ENCODE results near the gene DGKG. TPM values are rescaled to one million over a fixed set of nuclear protein-coding genes. Genes with fewer than 3 reads are reported as not detected.

The DGKG gene
- total RNA-seq, 5 donors from 2014 or later (not counting 1 experiment from before 2014, with no cell fraction given), result 0.03 to 0.10 TPM; not detected in 3

DNA sequence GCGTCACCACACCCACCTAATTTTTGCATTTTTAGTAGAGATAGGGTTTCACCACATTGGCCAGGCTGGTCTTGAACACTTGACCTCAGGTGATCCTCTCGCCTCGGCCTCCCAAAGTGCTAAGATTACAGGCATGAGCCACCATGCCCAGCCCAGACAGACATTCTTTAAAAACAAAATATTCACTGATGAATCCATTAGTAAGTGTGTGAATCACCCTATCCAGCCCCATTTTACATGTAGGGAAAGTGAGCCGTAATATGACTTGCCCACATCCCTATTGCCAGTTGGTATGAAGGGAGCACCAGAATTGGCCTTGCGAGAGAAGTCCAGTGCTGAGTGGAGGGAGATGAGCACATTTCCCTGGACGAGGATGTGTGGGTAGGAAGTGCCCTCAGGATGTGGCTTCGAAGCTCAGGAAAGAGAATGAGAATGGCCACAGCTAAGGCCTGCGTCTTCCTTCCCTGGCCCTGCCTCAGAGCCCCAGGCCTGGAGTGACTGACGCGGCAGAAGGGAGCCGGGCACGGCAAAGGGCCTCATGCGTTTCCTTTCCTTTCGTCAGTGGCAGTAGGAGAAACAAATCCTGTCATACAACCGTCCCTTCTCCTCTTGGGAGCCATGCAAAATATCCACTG, 224.9 kb downstream of the DGKG start:
- Mint-ChIP-seq H3K27ac (no peak overlapping the region), H3K9me3 (no peaks in the 10 kb centered on the region), H3K4me3 (no peak overlapping the region), H3K27me3 (peaks cover 8 to 9% of the 10 kb centered on the region in 2 donors), H3K36me3 (no peaks in the 10 kb centered on the region), H3K4me1 (peaks cover 0 to under 1% (median 0%) of the 10 kb centered on the region in 3 donors)
- ATAC-seq (replicated peaks in 1 of 4), result no peak
- no peaks in the 10 kb centered on the region for H3K9me3 ChIP-seq
- POLR2A ChIA-PET, result no interaction called here
- H3K27me3 ChIP-seq (replicated peaks in 1 of 2; ENCODE audit: control insufficient read depth in 2 of 2, extremely low read depth in 1 of 2, insufficient read depth in 2 of 2, low read length in 1 of 2), result peaks cover 0 to 7% of the 10 kb centered on the region in 2 experiments
- CTCF ChIA-PET, result interaction anchor here in 1 of 2 donors (0.6 kb wide), 1 partner anchor 471 kb away, joined by 5 read pairs; no protein-coding TSS in a partner anchor
- no peaks in the 10 kb centered on the region for H3K36me3 ChIP-seq (ENCODE audit: control insufficient read depth in 2 of 2, extremely low read depth in 1 of 2, insufficient read depth in 1 of 2, low read length in 1 of 2)
- H3K4me3 ChIP-seq (ENCODE audit: control insufficient read depth in 1 of 2, extremely low read depth in 1 of 2, low read length in 1 of 2), result no peak overlapping the region
- no peaks in the 10 kb centered on the region for H3K4me1 ChIP-seq (ENCODE audit: control insufficient read depth in 1 of 2, extremely low read depth in 1 of 2, insufficient read depth in 2 of 2, low read length in 2 of 2)
- WGBS (ENCODE audit: insufficient coverage), result 78% methylated on average over 6 of the region's 15 CpGs
- H3K27ac ChIP-seq (ENCODE audit: low read length), result no peak overlapping the region
- no peak for DNase-seq

DNA sequence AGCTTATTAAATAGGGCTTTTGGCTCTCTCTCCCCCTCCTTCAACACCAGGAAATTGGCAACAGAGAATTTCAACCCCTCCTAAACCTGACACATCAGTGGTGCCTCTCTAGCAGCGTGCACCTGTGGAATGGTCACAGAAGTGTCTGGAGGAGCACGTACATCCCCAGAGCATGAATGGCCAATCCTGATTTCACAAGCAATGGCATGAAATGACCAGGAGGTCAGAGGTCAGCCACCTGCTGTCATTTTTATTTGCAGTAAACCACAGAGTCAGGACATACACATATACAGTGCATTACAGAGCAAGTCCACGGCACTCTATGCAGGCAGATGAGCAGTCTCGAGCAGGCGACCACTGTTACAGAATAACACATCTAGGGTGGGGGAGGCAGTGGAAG, 228.1 kb downstream of the DGKG start:
- no peak overlapping the region for H3K4me3 Mint-ChIP-seq
- Histone ChIP-seq H3K4me1 (ENCODE audit: control insufficient read depth in 1 of 2, extremely low read depth in 1 of 2, insufficient read depth in 2 of 2, low read length in 2 of 2) (no peaks in the 10 kb centered on the region), H3K9me3 (no peaks in the 10 kb centered on the region), H3K27me3 (replicated peaks in 1 of 2; ENCODE audit: control insufficient read depth in 2 of 2, extremely low read depth in 1 of 2, insufficient read depth in 2 of 2, low read length in 1 of 2) (peaks cover 0 to 6% of the 10 kb centered on the region in 2 experiments), H3K4me3 (ENCODE audit: control insufficient read depth in 1 of 2, extremely low read depth in 1 of 2, low read length in 1 of 2) (no peak overlapping the region), H3K27ac (ENCODE audit: low read length) (no peak overlapping the region), H3K36me3 (ENCODE audit: control insufficient read depth in 2 of 2, extremely low read depth in 1 of 2, insufficient read depth in 1 of 2, low read length in 1 of 2) (no peaks in the 10 kb centered on the region)
- no peaks in the 10 kb centered on the region for H3K4me1 Mint-ChIP-seq
- DNase-seq, result no peak
- ChIA-PET CTCF (interaction anchor here in 1 of 2 donors (1.2 kb wide), 1 partner anchor 132 kb away, joined by 4 read pairs; no protein-coding TSS in a partner anchor), POLR2A (no interaction called here)
- H3K27me3 Mint-ChIP-seq, result peaks cover 4 to 9% of the 10 kb centered on the region in 2 donors
- ATAC-seq (replicated peaks in 1 of 4), result no peak
- H3K9me3 Mint-ChIP-seq, result no peaks in the 10 kb centered on the region
- H3K36me3 Mint-ChIP-seq, result no peaks in the 10 kb centered on the region
- H3K27ac Mint-ChIP-seq, result no peak overlapping the region
- WGBS (ENCODE audit: insufficient coverage), result 67% methylated on average over 2 of the region's 5 CpGs

DNA sequence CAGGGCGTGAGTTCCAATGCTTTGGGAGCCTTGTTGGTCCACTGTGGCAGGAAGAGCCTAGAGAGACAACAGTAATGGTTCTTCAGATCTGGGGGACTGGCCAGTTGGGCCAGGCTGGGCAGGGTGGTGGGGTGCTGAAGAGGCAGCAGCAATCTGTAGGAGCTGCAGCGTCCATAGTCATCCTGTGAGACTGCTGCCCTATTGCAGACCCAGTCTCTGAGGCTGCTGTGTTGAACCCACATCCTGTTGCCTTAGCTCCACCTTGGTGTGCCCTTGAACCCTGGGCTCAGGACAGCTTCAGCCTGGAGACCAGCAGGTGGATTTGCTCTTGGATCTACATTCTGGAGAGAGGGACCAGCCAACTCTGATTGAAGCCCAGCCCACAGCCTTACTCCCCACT, 229.5 kb downstream of the DGKG start:
- Mint-ChIP-seq H3K27me3 (peaks cover 4 to 7% of the 10 kb centered on the region in 2 donors), H3K4me1 (no peaks in the 10 kb centered on the region), H3K36me3 (no peaks in the 10 kb centered on the region), H3K27ac (no peak overlapping the region), H3K4me3 (no peak overlapping the region), H3K9me3 (no peaks in the 10 kb centered on the region)
- POLR2A ChIA-PET, result no interaction called here
- Histone ChIP-seq H3K9me3 (no peaks in the 10 kb centered on the region), H3K4me3 (ENCODE audit: control insufficient read depth in 1 of 2, extremely low read depth in 1 of 2, low read length in 1 of 2) (no peak overlapping the region), H3K27ac (ENCODE audit: low read length) (no peak overlapping the region), H3K36me3 (ENCODE audit: control insufficient read depth in 2 of 2, extremely low read depth in 1 of 2, insufficient read depth in 1 of 2, low read length in 1 of 2) (no peaks in the 10 kb centered on the region), H3K27me3 (replicated peaks in 1 of 2; ENCODE audit: control insufficient read depth in 2 of 2, extremely low read depth in 1 of 2, insufficient read depth in 2 of 2, low read length in 1 of 2) (peaks cover 0 to 6% of the 10 kb centered on the region in 2 experiments), H3K4me1 (ENCODE audit: control insufficient read depth in 1 of 2, extremely low read depth in 1 of 2, insufficient read depth in 2 of 2, low read length in 2 of 2) (no peaks in the 10 kb centered on the region)
- 65% methylated on average over 2 of the region's 2 CpGs for WGBS (ENCODE audit: insufficient coverage)
- ATAC-seq (replicated peaks in 1 of 4) (no peak), DNase-seq (no peak)
- CTCF ChIA-PET, result interaction anchor here in 1 of 2 donors (0.6 to 1.2 kb wide), 2 partner anchors 134 to 1033 kb away, joined by 3 to 4 read pairs; no protein-coding TSS in a partner anchor

DNA sequence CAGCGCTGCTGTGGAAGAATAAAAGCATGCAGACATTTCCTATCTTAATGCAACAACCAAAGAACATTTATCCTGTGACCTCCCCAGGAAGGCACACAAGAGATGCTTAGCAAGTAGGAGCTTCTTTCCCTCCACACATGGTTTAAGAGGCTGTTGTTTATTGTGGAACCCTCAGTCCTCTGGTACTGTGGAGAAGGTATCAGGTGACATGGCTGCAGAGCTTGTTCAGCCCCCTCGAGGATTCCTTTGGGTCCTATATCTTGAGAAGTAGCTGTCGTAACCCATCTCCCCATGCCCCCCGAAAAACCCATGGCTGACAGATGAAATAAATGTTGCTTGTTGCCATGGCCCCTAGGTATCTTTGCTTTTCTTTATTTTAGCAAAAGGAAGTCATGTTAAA, 232.8 kb downstream of the DGKG start:
- POLR2A ChIA-PET, result no interaction called here
- Mint-ChIP-seq H3K4me3 (no peak overlapping the region), H3K4me1 (no peaks in the 10 kb centered on the region), H3K27ac (no peak overlapping the region), H3K27me3 (peaks cover 3 to 4% of the 10 kb centered on the region in 2 donors), H3K9me3 (no peaks in the 10 kb centered on the region), H3K36me3 (no peaks in the 10 kb centered on the region)
- 82% methylated on average over 2 of the region's 4 CpGs for whole genome bisulfite sequencing (ENCODE audit: insufficient coverage)
- Histone ChIP-seq H3K4me3 (ENCODE audit: control insufficient read depth in 1 of 2, extremely low read depth in 1 of 2, low read length in 1 of 2) (no peak overlapping the region), H3K9me3 (no peaks in the 10 kb centered on the region), H3K4me1 (ENCODE audit: control insufficient read depth in 1 of 2, extremely low read depth in 1 of 2, insufficient read depth in 2 of 2, low read length in 2 of 2) (no peaks in the 10 kb centered on the region), H3K36me3 (ENCODE audit: control insufficient read depth in 2 of 2, extremely low read depth in 1 of 2, insufficient read depth in 1 of 2, low read length in 1 of 2) (no peaks in the 10 kb centered on the region), H3K27me3 (replicated peaks in 1 of 2; ENCODE audit: control insufficient read depth in 2 of 2, extremely low read depth in 1 of 2, insufficient read depth in 2 of 2, low read length in 1 of 2) (peaks cover 0 to 12% of the 10 kb centered on the region in 2 experiments), H3K27ac (ENCODE audit: low read length) (no peak overlapping the region)
- DNase-seq (no peak), ATAC-seq (replicated peaks in 1 of 4) (no peak)
- CTCF ChIA-PET, result no interaction called here

DNA sequence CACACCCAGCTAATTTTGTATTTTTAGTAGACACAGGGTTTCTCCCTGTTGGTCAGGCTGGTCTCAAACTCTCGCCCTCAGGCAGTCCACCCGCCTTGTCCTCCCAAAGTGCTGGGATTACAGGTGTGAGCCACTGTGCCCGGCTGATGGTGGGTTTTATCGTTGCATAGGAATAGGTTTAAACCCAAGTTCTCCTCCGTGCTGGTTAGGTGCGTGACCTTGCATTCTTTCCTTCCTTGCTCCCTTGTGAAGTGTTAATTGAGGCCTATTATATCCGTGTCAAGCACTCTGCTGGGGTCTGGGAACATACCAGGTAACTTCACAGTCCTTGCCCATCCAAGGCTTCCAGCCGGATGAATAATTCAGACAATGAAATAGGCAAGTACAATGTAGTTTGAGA, 233.9 kb downstream of the DGKG start:
- Histone ChIP-seq H3K4me1 (ENCODE audit: control insufficient read depth in 1 of 2, extremely low read depth in 1 of 2, insufficient read depth in 2 of 2, low read length in 2 of 2) (no peaks in the 10 kb centered on the region), H3K4me3 (ENCODE audit: control insufficient read depth in 1 of 2, extremely low read depth in 1 of 2, low read length in 1 of 2) (no peak overlapping the region), H3K36me3 (ENCODE audit: control insufficient read depth in 2 of 2, extremely low read depth in 1 of 2, insufficient read depth in 1 of 2, low read length in 1 of 2) (no peaks in the 10 kb centered on the region), H3K9me3 (no peaks in the 10 kb centered on the region), H3K27me3 (replicated peaks in 1 of 2; ENCODE audit: control insufficient read depth in 2 of 2, extremely low read depth in 1 of 2, insufficient read depth in 2 of 2, low read length in 1 of 2) (peaks cover 0 to 12% of the 10 kb centered on the region in 2 experiments), H3K27ac (ENCODE audit: low read length) (no peak overlapping the region)
- Mint-ChIP-seq H3K4me1 (no peaks in the 10 kb centered on the region), H3K36me3 (no peaks in the 10 kb centered on the region), H3K27me3 (peaks cover under 1 to 5% of the 10 kb centered on the region in 2 donors), H3K4me3 (no peak overlapping the region), H3K27ac (no peak overlapping the region), H3K9me3 (no peaks in the 10 kb centered on the region)
- no peak for ATAC-seq (replicated peaks in 1 of 4)
- CTCF ChIA-PET, result no interaction called here
- 94% methylated on average over 6 of the region's 8 CpGs for WGBS (ENCODE audit: insufficient coverage)
- no peak for DNase-seq
- POLR2A ChIA-PET, result no interaction called here

DNA sequence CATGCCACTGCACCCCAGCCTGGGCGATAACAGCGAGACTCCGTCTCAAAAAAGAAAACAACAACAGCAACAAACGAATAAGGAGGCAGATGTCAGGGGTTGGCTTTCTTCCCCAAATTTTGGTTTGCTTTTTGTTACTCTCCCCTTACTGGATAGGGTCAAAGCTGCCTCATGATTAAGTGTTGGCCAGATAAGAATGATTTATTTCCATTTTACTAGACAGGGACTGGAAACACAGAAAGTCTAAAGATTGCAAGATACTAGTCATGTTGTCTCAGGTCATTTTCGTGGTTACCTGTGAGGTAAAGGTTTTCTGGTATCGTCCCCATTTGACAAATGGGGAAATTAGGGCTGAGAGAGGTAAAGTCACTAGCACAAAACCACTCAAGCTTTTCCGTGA, 234.6 kb downstream of the DGKG start:
- ATAC-seq (replicated peaks in 1 of 4) (no peak), DNase-seq (no peak)
- H3K27ac ChIP-seq (ENCODE audit: low read length), result no peak overlapping the region
- ChIA-PET CTCF (interaction anchor here (0.6 to 0.7 kb wide), 3 partner anchors 22 to 976 kb away, joined by 3 to 4 read pairs (median 3); no protein-coding TSS in a partner anchor), POLR2A (no interaction called here)
- H3K4me3 ChIP-seq (ENCODE audit: control insufficient read depth in 1 of 2, extremely low read depth in 1 of 2, low read length in 1 of 2), result no peak overlapping the region
- no peaks in the 10 kb centered on the region for H3K4me1 ChIP-seq (ENCODE audit: control insufficient read depth in 1 of 2, extremely low read depth in 1 of 2, insufficient read depth in 2 of 2, low read length in 2 of 2)
- H3K36me3 ChIP-seq (ENCODE audit: control insufficient read depth in 2 of 2, extremely low read depth in 1 of 2, insufficient read depth in 1 of 2, low read length in 1 of 2), result no peaks in the 10 kb centered on the region
- no peak overlapping the region for H3K4me3 Mint-ChIP-seq
- H3K9me3 Mint-ChIP-seq, result no peaks in the 10 kb centered on the region
- 100% methylated on average over 1 of the region's 7 CpGs for WGBS (ENCODE audit: insufficient coverage)
- H3K27me3 ChIP-seq (replicated peaks in 1 of 2; ENCODE audit: control insufficient read depth in 2 of 2, extremely low read depth in 1 of 2, insufficient read depth in 2 of 2, low read length in 1 of 2), result peaks cover 0 to 10% of the 10 kb centered on the region in 2 experiments
- H3K27ac Mint-ChIP-seq, result no peak overlapping the region
- no peaks in the 10 kb centered on the region for H3K36me3 Mint-ChIP-seq
- H3K27me3 Mint-ChIP-seq, result peaks cover 0 to 8% of the 10 kb centered on the region in 2 donors
- no peaks in the 10 kb centered on the region for H3K4me1 Mint-ChIP-seq
- H3K9me3 ChIP-seq, result no peaks in the 10 kb centered on the region

Data from T-cell (primary cell).